Measurements from ENCODE around the gene AGAP1.
"Not testable (repeated sequence)": the region's sequence is repeated elsewhere in the genome, so short reads cannot be mapped to it uniquely, and the experiment has no call there.

Gene AGAP1

GRCh38 chr2:235934774-235935484, 441.1 kb downstream of the AGAP1 start:
- no peak for DNase-seq

- no peak for DNase-seq
These were observed 441.9 kb downstream of the AGAP1 start for GRCh38 chr2:235935773-235936172.

GRCh38 chr2:235936493-235936892, 442.6 kb downstream of the AGAP1 start:
- DNase-seq: no peak

GRCh38 chr2:235937087-235937486, 443.2 kb downstream of the AGAP1 start:
- no peak for DNase-seq

- no peak for DNase-seq
These were observed 443.7 kb downstream of the AGAP1 start for GRCh38 chr2:235937526-235937925.

- no peak for DNase-seq
These were observed 444.1 kb downstream of the AGAP1 start for GRCh38 chr2:235937936-235938335.

GRCh38 chr2:235938611-235939010, 444.8 kb downstream of the AGAP1 start:
- no peak for DNase-seq

- no peak for DNase-seq
These were observed 445.6 kb downstream of the AGAP1 start for GRCh38 chr2:235939471-235939870.

- no peak for DNase-seq
These were observed 446.5 kb downstream of the AGAP1 start for GRCh38 chr2:235940330-235940729.

- DNase-seq: no peak
These were observed 450.7 kb downstream of the AGAP1 start for GRCh38 chr2:235944591-235944990.

- no peak for DNase-seq
These were observed 451.8 kb downstream of the AGAP1 start for GRCh38 chr2:235945608-235946140.

GRCh38 chr2:235946590-235946989, 452.7 kb downstream of the AGAP1 start:
- no peak for DNase-seq

GRCh38 chr2:235947055-235947454, 453.2 kb downstream of the AGAP1 start:
- DNase-seq: not testable (repeated sequence)

- DNase-seq: no peak
These were observed 456.0 kb downstream of the AGAP1 start for GRCh38 chr2:235949567-235950472.

GRCh38 chr2:235950473-235950809, 456.6 kb downstream of the AGAP1 start:
- no peak for DNase-seq

- no peak for DNase-seq
These were observed 457.6 kb downstream of the AGAP1 start for GRCh38 chr2:235951493-235951892.

GRCh38 chr2:235951982-235952381, 458.1 kb downstream of the AGAP1 start:
- DNase-seq: no peak

GRCh38 chr2:235952714-235953113, 458.9 kb downstream of the AGAP1 start:
- no peak for DNase-seq

- no peak for DNase-seq
These were observed 460.4 kb downstream of the AGAP1 start for GRCh38 chr2:235954281-235954680.

GRCh38 chr2:235954888-235955480, 461.1 kb downstream of the AGAP1 start:
- no peak for DNase-seq

- DNase-seq: no peak
These were observed 461.8 kb downstream of the AGAP1 start for GRCh38 chr2:235955664-235956063.

- DNase-seq: no peak
These were observed 462.6 kb downstream of the AGAP1 start for GRCh38 chr2:235956281-235956970.

GRCh38 chr2:235957251-235957650, 463.4 kb downstream of the AGAP1 start:
- DNase-seq: no peak
